H9 (cell line): Measurements from ENCODE around the gene MSX2. TPM values are rescaled to one million over a fixed set of nuclear protein-coding genes. Genes with fewer than 3 reads are reported as not detected.

Source experiments
- DNase-seq: peaks from one replicate; pipeline ENCODE4 v3.0.0-alpha.2; 2017
- H2AFZ ChIP-seq: one replicate; pipeline ENCODE4 v1.6.1; 2013; ENCODE audit warnings: mild to moderate bottlenecking, low read length, control low read depth, moderate library complexity
- H2AK5ac ChIP-seq: 2 replicates; pipeline ENCODE4 v1.6.1; 2013; ENCODE audit warnings: low read length, control low read depth, mixed read lengths; ENCODE audit not compliant: insufficient read length
- H2BK120ac ChIP-seq: one replicate; pipeline ENCODE4 v1.6.1; 2013; ENCODE audit warnings: low read depth, mild to moderate bottlenecking, low read length, control low read depth, inconsistent platforms; ENCODE audit not compliant: poor library complexity, severe bottlenecking
- H2BK12ac ChIP-seq: 2 replicates; pipeline ENCODE4 v1.6.1; 2013; ENCODE audit warnings: low read length, control low read depth, mixed read lengths, low read depth; ENCODE audit not compliant: insufficient read length
- H2BK15ac ChIP-seq: 2 replicates; pipeline ENCODE4 v1.6.1; 2013; ENCODE audit warnings: low read depth, low read length, control low read depth
- H2BK20ac ChIP-seq: one replicate; pipeline ENCODE4 v1.6.1; 2013; ENCODE audit warnings: low read depth, mild to moderate bottlenecking, low read length, control low read depth, inconsistent platforms; ENCODE audit not compliant: poor library complexity, severe bottlenecking
- H2BK5ac ChIP-seq: 2 replicates; pipeline ENCODE4 v1.6.1; 2013; ENCODE audit warnings: low read length, control low read depth, mixed read lengths; ENCODE audit not compliant: insufficient read length
- H3K14ac ChIP-seq: 2 replicates; pipeline ENCODE4 v1.6.1; 2013; ENCODE audit warnings: low read length, control low read depth; ENCODE audit not compliant: insufficient read depth
- H3K18ac ChIP-seq: 2 replicates; pipeline ENCODE4 v1.6.1; 2013; ENCODE audit warnings: low read depth, mild to moderate bottlenecking, mixed read lengths, low read length, control low read depth; ENCODE audit not compliant: insufficient read length
- H3K23ac ChIP-seq: 2 replicates; pipeline ENCODE4 v1.6.1; 2013; ENCODE audit warnings: low read length, control low read depth, mixed read lengths, low read depth; ENCODE audit not compliant: insufficient read length
- H3K23me2 ChIP-seq: 2 replicates; pipeline ENCODE4 v1.6.1; 2013; ENCODE audit warnings: low read depth, mild to moderate bottlenecking, mixed read lengths, low read length, control low read depth; ENCODE audit not compliant: insufficient read length, poor library complexity, severe bottlenecking
- H3K27ac ChIP-seq: 2 replicates; pipeline ENCODE4 v1.5.1; 2013; ENCODE audit warnings: low read length, control low read depth, mixed read lengths, low read depth; ENCODE audit not compliant: insufficient read length
- H3K27me3 ChIP-seq: 2 replicates; pipeline ENCODE4 v1.6.1; 2013; ENCODE audit warnings: low read length, control low read depth, inconsistent platforms; ENCODE audit not compliant: insufficient read depth
- H3K4ac ChIP-seq: 2 replicates; pipeline ENCODE4 v1.6.1; 2013; ENCODE audit warnings: low read depth, mild to moderate bottlenecking, control low read depth, inconsistent platforms, low read length, moderate library complexity
- H3K4me1 ChIP-seq: 2 replicates; pipeline ENCODE4 v1.6.1; 2013; ENCODE audit warnings: low read length, control low read depth, inconsistent platforms; ENCODE audit not compliant: insufficient read depth
- H3K4me2 ChIP-seq: 2 replicates; pipeline ENCODE4 v1.6.1; 2013; ENCODE audit warnings: low read length, control low read depth, mixed read lengths; ENCODE audit not compliant: insufficient read length, insufficient read depth
- H3K56ac ChIP-seq: 2 replicates; pipeline ENCODE4 v1.6.1; 2013; ENCODE audit warnings: low read depth, mild to moderate bottlenecking, mixed read lengths, low read length, control low read depth; ENCODE audit not compliant: insufficient read length
- H3K79me1 ChIP-seq: 2 replicates; pipeline ENCODE4 v1.6.1; 2013; ENCODE audit warnings: low read depth, mild to moderate bottlenecking, moderate library complexity, low read length, control low read depth, inconsistent platforms; ENCODE audit not compliant: insufficient read depth, poor library complexity, severe bottlenecking
- H3K79me2 ChIP-seq: 2 replicates; pipeline ENCODE4 v1.6.1; 2013; ENCODE audit warnings: low read length, control low read depth, inconsistent platforms; ENCODE audit not compliant: insufficient read depth
- H3K9ac ChIP-seq: 2 replicates; pipeline ENCODE4 v1.6.1; 2013; ENCODE audit warnings: low read length, control low read depth, mixed read lengths; ENCODE audit not compliant: insufficient read length; ENCODE audit errors: extremely low read depth
- H3K9me3 ChIP-seq: one replicate; pipeline ENCODE4 v1.6.1; 2013; ENCODE audit warnings: low read depth, low read length, inconsistent platforms; ENCODE audit not compliant: control insufficient read depth
- H3T11ph ChIP-seq: one replicate; pipeline ENCODE4 v1.6.1; 2013; ENCODE audit warnings: mild to moderate bottlenecking, low read length, control low read depth, inconsistent platforms
- H4K20me1 ChIP-seq: one replicate; pipeline ENCODE4 v1.6.1; 2013; ENCODE audit not compliant: control insufficient read depth, insufficient read length, insufficient read depth
- H4K5ac ChIP-seq: 2 replicates; pipeline ENCODE4 v1.6.1; 2013; ENCODE audit warnings: low read depth, mild to moderate bottlenecking, mixed read lengths, low read length, control low read depth; ENCODE audit not compliant: insufficient read length
- H4K8ac ChIP-seq: replicated peaks from 2 replicates; pipeline ENCODE4 v1.6.1; 2013; ENCODE audit warnings: low read length, control low read depth, mixed read lengths, low read depth; ENCODE audit not compliant: insufficient read length
- H4K91ac ChIP-seq: 2 replicates; pipeline ENCODE4 v1.6.1; 2013; ENCODE audit warnings: low read depth, mild to moderate bottlenecking, moderate library complexity, mixed read lengths, low read length, control low read depth; ENCODE audit not compliant: insufficient read length
- H3K27ac Mint-ChIP-seq, 3 experiments: 2 replicates in 2 of 3; 3 replicates in 1 of 3; pipeline ENCODE4 v1.8.0; 2020 to 2021; ENCODE audit warnings: mixed read lengths in 3 of 3, mild to moderate bottlenecking in 1 of 3, moderate library complexity in 1 of 3
- H3K27me3 Mint-ChIP-seq: 2 replicates; pipeline ENCODE4 v1.8.0; 2021; ENCODE audit warnings: low read depth, mild to moderate bottlenecking, moderate library complexity, mixed read lengths
- H3K36me3 Mint-ChIP-seq, 3 experiments: 2 replicates in 2 of 3; 3 replicates in 1 of 3; pipeline ENCODE4 v1.8.0; 2020 to 2021; ENCODE audit warnings: low read depth in 3 of 3, mixed read lengths in 3 of 3; ENCODE audit not compliant: insufficient read depth in 1 of 3
- H3K4me1 Mint-ChIP-seq, 2 experiments: 2 replicates each; pipeline ENCODE4 v1.8.0; 2020; ENCODE audit warnings: mixed read lengths in 2 of 2
- H3K4me3 Mint-ChIP-seq, 2 experiments: 2 replicates in 1 of 2; 3 replicates in 1 of 2; pipeline ENCODE4 v1.8.0; 2020 to 2021; ENCODE audit warnings: mild to moderate bottlenecking in 2 of 2, mixed read lengths in 2 of 2, moderate library complexity in 1 of 2
- H3K9me3 Mint-ChIP-seq, 2 experiments: 2 replicates in 1 of 2; 3 replicates in 1 of 2; pipeline ENCODE4 v1.8.0; 2020; ENCODE audit warnings: mild to moderate bottlenecking in 2 of 2, mixed read lengths in 2 of 2, moderate library complexity in 1 of 2
- CTCF ChIP-seq: fragments of 200-600 bp; sonication (generic); conservative IDR thresholded peaks from 3 replicates; pipeline ENCODE4 v1.8.0; 2021; ENCODE audit warnings: antibody characterized with exemption, mild to moderate bottlenecking
- WGBS: extraction: QIAGEN DNeasy Blood & Tissue Kit; methylation state at CpG from one replicate; pipeline ENCODE4 v1.1.7; 2013; ENCODE audit warnings: missing lambda C conversion rate, low lambda C conversion rate, mixed read lengths; ENCODE audit not compliant: insufficient read length; ENCODE audit errors: extremely low coverage; 5-methylcytosine and 5-hydroxymethylcytosine counted together
- total RNA-seq: library from RNA; stranded (reverse); gene quantifications from 2 replicates; pipeline ENCODE4 v1.2.1, GENCODE V29; 2021

The MSX2 gene
- total RNA-seq, 1 experiment from 2014 or later: 0.35 TPM

DNA sequence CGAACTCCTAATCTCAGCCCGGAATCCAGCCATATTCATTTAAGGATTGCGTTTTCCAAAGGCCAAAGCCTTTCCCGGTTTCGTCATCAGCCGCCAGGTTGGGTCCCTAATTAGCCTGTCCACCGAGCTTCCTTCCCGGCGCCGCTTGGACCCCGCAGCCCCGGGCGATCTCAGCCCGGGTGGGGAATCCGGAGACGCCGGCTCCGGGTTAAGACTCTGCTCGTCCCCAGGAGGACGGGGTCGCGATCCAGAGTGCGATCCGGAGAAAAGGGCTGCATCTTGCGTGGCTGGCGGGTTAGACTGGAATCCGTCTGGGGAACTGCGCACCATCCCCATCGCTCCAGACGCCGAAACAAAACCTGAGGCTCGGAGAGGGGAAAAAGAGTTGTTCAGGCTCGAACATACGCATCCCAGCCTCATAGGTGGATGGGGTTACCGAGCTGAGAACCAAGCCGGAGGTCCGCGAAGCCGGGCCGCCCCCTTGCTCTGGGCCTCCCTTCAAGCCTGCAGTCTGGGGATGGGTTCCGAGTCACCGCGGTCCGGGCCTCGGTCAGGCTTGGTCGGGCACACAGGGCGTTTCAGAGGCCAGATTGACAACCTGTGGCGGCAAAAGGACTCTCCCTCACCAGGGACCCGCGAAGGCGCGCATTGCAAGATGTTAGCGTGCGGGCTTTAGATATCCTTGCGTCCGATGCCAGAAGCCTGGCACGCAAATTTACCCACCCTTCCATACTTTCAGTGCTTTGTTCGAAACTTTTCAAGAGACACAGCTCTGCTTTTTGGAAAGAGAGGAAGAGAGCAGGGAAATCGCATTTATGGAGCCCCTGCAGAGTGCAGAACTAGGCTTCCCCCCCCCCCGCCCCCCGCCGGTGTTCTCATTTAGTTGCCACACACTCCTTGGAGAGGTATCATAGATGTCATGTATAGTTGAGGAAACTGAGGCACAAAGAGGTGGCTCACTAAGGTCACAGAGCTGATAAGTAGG is 7.9 kb downstream of the MSX2 start:
- Histone ChIP-seq H2BK20ac (no peak overlapping the region), H4K91ac (no peak overlapping the region), H2BK5ac (no peak overlapping the region), H3K9ac (no peak overlapping the region), H4K8ac (no peak overlapping the region), H3K4me2 (peak overlapping the region; percentile 39), H3K4me1 (peaks cover 2% of the 10 kb centered on the region; the same call in 1 of the 2 replicates), H2BK12ac (no peak overlapping the region), H3K56ac (no peak overlapping the region), H3K18ac (no peak overlapping the region), H4K20me1 (no peaks in the 10 kb centered on the region), H3K9me3 (no peaks in the 10 kb centered on the region), H3K27me3 (peaks cover 94% of the 10 kb centered on the region), H3K23ac (no peak overlapping the region), H3K4ac (no peak overlapping the region), H3K23me2 (peaks cover 11% of the 10 kb centered on the region), H2BK120ac (no peak overlapping the region), H4K5ac (no peak overlapping the region), H3T11ph (no peak overlapping the region), H3K27ac (no peak overlapping the region), H2AK5ac (no peak overlapping the region), H3K79me2 (no peaks in the 10 kb centered on the region), H3K14ac (no peak overlapping the region), H2AFZ (no peak overlapping the region), H3K79me1 (no peaks in the 10 kb centered on the region), H2BK15ac (no peak overlapping the region)
- DNase-seq: peak; percentile 59
- H3K9me3 Mint-ChIP-seq: peaks cover 0 to 6% of the 10 kb centered on the region in 2 experiments; a peak in 1 of 5 replicates
- no peak overlapping the region for H3K27ac Mint-ChIP-seq
- H3K27me3 Mint-ChIP-seq: peaks cover 100% of the 10 kb centered on the region
- H3K4me1 Mint-ChIP-seq: peaks cover 47 to 68% of the 10 kb centered on the region in 2 experiments
- no peaks in the 10 kb centered on the region; a peak in 1 of 7 replicates for H3K36me3 Mint-ChIP-seq
- WGBS: no CpG with 5 or more reads among the region's 62 CpGs
- no peak for TF ChIP-seq CTCF
- peak overlapping the region; percentile 29 to 72 for H3K4me3 Mint-ChIP-seq
